Peyer's patch (tissue), 4 donors: ENCODE data around the gene C9orf50. TPM values are rescaled to one million over a fixed set of nuclear protein-coding genes. Genes with fewer than 3 reads are reported as not detected.

Experiments used
- DNase-seq, 3 donors: peaks; one replicate each; pipeline ENCODE4 v3.0.0-alpha.2; 2017 to 2019
- H3K27ac ChIP-seq, 4 donors: fragments of 200-600 bp; sonication (generic); one replicate each; pipeline ENCODE4 v1.5.1; 2016 to 2019
- H3K27me3 ChIP-seq, 2 donors: fragments of 200-600 bp; sonication (generic); one replicate each; pipeline ENCODE4 v1.5.1; 2019
- H3K36me3 ChIP-seq, 3 donors: fragments of 200-600 bp; sonication (generic); one replicate each; pipeline ENCODE4 v1.5.1; 2016 to 2019
- H3K4me1 ChIP-seq, 4 donors: fragments of 200-600 bp; sonication (generic); one replicate each; pipeline ENCODE4 v1.5.1; 2016 to 2019
- H3K4me3 ChIP-seq, 4 donors: fragments of 200-600 bp; sonication (generic); 1 replicate in 3 of 4; 2 replicates in 1 of 4; pipeline ENCODE4 v1.5.1; 2016 to 2019; ENCODE audit warnings: mild to moderate bottlenecking in 1 of 4
- H3K9me3 ChIP-seq, 4 donors: fragments of 200-600 bp; sonication (generic); one replicate each; pipeline ENCODE4 v1.5.1; 2016 to 2019; ENCODE audit warnings: mild to moderate bottlenecking in 1 of 4
- POLR2A ChIP-seq, 2 donors: fragments of 450-650 bp; IDR thresholded peaks; one replicate each; pipeline ENCODE4 v1.5.1; 2017; ENCODE audit warnings: antibody characterized with exemption in 2 of 2, mild to moderate bottlenecking in 2 of 2, moderate library complexity in 2 of 2
- total RNA-seq, 4 donors: library from RNA; depleted of rRNA; stranded (reverse); fragments of >200 nt; gene quantifications; one replicate each; pipeline ENCODE4 v1.1.0, GENCODE V29; 2016
- TF ChIP-seq, protein P1 (sequence below), 6 experiments: fragments of 450-650 bp in 4 of 6; fragments of 200-600 bp in 2 of 6; sonication (generic) in 1 of 6; IDR thresholded peaks; one replicate each; pipeline ENCODE4 v1.5.1; 2017 to 2019; ENCODE audit warnings: antibody characterized with exemption in 6 of 6, mild to moderate bottlenecking in 3 of 6, moderate library complexity in 1 of 6

The C9orf50 gene, protein sequence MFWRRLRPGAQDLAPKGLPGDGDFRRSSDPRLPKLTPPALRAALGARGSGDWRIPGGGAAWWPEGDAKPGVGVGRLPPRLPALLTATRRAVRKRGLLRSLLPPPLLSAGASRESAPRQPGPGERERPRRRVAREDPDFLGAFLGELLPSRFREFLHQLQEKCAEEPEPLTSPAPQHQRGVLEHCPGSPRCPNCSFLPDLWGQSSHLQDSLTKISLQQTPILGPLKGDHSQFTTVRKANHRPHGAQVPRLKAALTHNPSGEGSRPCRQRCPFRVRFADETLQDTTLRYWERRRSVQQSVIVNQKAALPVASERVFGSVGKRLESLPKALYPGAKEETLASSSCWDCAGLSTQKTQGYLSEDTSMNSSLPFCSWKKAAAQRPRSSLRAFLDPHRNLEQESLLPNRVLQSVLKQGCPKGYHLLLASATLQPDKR
- not detected for total RNA-seq

DNA sequence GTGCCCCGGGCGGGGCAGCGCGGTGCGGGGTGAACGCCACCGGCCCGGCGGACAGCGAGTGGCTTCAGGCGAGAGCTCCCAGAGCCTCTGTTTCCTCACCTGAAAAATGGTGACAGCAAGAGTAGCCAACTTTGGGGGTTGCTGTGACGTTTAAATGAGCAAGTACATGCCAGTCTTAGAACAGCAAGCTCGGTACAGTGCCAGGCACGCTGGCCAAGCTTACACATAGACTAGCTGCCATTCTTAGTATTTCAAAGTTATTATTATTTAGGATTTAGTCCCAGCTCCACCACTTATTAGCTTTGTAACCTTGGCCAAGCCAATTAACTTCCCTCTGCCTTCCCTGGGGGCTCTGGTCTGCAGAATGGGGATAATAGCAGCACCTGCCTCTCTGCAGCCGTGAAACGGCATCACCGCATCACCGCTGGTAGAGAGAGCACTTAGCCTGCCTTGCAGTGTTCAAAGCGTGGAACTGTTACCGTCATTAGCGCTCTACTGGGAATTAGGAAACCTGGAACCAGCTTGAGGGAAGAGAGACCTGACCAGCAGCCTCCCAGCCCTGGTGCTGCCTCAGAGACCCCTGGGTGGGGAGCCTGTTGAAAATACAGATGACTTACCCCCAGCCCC lies at the start of gene C9orf50:
Gene C9orf50, minus strand, starts transcription at position 433 of the 627 bp plus-strand sequence. CDS start 527 bp downstream, outside the sequence.
- H3K36me3 ChIP-seq: no peaks in the 10 kb centered on the region
- H3K4me3 ChIP-seq: peak within 1 kb of the TSS; percentile 22 to 61 (median 52)
- H3K9me3 ChIP-seq: no peaks in the 10 kb centered on the region
- H3K27ac ChIP-seq: peak within 1 kb of the TSS in 2 of 4 donors; percentile 10 to 17
- TF ChIP-seq, protein P1, sequence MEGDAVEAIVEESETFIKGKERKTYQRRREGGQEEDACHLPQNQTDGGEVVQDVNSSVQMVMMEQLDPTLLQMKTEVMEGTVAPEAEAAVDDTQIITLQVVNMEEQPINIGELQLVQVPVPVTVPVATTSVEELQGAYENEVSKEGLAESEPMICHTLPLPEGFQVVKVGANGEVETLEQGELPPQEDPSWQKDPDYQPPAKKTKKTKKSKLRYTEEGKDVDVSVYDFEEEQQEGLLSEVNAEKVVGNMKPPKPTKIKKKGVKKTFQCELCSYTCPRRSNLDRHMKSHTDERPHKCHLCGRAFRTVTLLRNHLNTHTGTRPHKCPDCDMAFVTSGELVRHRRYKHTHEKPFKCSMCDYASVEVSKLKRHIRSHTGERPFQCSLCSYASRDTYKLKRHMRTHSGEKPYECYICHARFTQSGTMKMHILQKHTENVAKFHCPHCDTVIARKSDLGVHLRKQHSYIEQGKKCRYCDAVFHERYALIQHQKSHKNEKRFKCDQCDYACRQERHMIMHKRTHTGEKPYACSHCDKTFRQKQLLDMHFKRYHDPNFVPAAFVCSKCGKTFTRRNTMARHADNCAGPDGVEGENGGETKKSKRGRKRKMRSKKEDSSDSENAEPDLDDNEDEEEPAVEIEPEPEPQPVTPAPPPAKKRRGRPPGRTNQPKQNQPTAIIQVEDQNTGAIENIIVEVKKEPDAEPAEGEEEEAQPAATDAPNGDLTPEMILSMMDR (IDR thresholded peaks at IDR 0.05): no peak
- no peak for TF ChIP-seq POLR2A (IDR thresholded peaks at IDR 0.05)
- H3K27me3 ChIP-seq: peaks cover 0 to 11% of the 10 kb centered on the region in 2 donors
- peaks cover 0 to 26% (median 7%) of the 10 kb centered on the region in 4 donors for H3K4me1 ChIP-seq
- DNase-seq: no peak

DNA sequence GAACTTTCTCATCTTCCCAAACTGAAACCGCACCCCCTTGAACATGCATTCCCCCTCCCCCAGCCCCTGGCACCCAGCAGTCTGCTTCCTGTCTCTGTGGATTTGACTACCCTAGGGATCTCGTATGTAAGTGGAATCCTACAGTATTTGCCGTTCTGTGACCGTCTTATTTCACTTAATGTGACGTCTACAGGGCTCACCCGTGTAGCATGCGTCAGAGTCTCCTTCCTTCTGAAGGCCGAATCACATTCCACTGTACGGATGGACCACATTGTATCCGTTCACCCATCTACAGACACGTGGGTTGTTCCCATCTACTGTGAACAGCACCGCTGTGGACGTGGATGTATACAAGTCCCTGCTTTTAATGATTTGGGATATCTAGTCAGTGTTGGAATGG lies 49.0 kb upstream of the C9orf50 start:
- no peaks in the 10 kb centered on the region for H3K9me3 ChIP-seq
- H3K36me3 ChIP-seq: no peaks in the 10 kb centered on the region
- peaks cover 0 to 16% (median 0%) of the 10 kb centered on the region in 4 donors for H3K4me1 ChIP-seq
- DNase-seq: no peak
- TF ChIP-seq, protein P1 (IDR thresholded peaks at IDR 0.05): no peak
- no peak for TF ChIP-seq POLR2A (IDR thresholded peaks at IDR 0.05)
- peaks cover 0 to 15% of the 10 kb centered on the region in 2 donors for H3K27me3 ChIP-seq
- no peak overlapping the region for H3K27ac ChIP-seq
- H3K4me3 ChIP-seq: no peak overlapping the region

DNA sequence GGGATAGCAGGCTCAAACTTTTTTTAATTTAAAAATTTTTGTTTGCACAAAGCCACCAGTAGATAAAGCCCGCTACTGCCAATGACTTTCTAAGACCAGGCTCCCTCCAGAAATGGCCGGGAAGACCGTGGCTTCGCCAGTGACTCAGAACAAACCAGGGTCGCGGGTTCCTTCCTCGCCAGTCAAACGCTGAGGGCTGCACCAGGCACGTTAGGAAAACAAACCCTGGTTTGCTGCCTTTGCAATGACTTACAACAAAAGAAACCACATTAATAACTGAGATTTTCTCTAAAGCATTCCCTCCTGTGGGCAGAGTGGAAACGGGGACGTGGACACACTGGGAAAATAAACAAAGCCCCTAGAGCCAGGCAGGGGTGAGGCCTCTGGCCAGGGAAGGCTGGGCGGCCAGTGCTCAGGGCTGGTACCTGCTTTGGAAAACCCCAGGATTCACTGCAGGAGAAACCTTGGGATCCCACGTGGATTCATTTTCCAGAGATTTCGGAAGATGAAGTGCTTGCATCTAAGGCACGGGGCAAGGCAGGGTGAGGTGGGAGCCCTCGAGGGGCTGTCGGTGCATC lies 48.3 kb upstream of the C9orf50 start:
- no peak overlapping the region for H3K27ac ChIP-seq
- H3K4me3 ChIP-seq: no peak overlapping the region
- no peaks in the 10 kb centered on the region for H3K9me3 ChIP-seq
- DNase-seq: no peak
- no peaks in the 10 kb centered on the region for H3K36me3 ChIP-seq
- TF ChIP-seq, protein P1 (IDR thresholded peaks at IDR 0.05): no peak
- TF ChIP-seq POLR2A (IDR thresholded peaks at IDR 0.05): no peak
- H3K27me3 ChIP-seq: peaks cover 0 to 17% of the 10 kb centered on the region in 2 donors
- H3K4me1 ChIP-seq: peaks cover 0 to 16% (median 0%) of the 10 kb centered on the region in 4 donors

DNA sequence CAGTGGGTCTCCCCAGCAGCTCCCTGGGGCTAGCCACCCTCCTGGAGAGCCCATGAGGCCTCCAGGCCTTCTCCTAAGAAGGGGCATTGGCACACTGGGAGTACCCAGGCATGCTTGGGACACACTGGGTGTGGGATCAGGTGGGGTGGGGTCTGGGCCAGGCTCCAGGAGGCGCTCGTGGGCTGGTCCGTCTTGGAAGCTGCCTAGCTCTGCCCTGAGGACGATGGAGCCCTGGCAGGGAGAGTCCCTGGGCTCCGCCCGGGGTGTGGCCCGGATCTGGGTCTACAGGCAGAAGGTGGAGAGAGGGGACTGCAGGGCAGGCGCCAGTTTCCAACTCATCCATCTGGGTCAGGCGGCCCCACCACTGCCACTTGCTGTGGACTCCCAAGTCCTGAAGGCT lies 46.9 kb upstream of the C9orf50 start:
- peaks cover 0 to 17% of the 10 kb centered on the region in 2 donors for H3K27me3 ChIP-seq
- H3K9me3 ChIP-seq: no peaks in the 10 kb centered on the region
- no peaks in the 10 kb centered on the region for H3K36me3 ChIP-seq
- H3K27ac ChIP-seq: no peak overlapping the region
- peaks cover 0 to 16% (median 0%) of the 10 kb centered on the region in 4 donors for H3K4me1 ChIP-seq
- no peak for DNase-seq
- no peak for TF ChIP-seq POLR2A (IDR thresholded peaks at IDR 0.05)
- TF ChIP-seq, protein P1 (IDR thresholded peaks at IDR 0.05): no peak
- H3K4me3 ChIP-seq: no peak overlapping the region

DNA sequence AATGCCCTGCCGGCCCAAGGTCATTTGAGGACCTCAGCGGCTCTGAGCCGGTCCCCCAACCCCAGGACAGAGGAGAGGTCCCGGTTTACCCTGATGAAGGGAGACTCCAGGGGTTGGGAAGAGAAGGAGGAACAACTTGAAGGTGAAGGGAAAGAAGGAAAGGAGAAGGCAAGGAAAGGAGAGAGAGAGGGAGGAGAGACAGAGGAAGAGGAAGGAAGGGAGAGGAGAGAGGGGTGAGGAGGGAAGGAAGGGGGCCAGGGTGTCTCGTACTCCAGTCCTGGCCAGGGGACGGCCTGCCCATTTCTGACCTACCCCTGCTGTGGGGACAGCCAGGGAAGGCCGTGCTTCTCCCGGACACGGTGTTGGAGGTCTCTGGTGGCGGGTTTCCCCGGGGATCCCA lies 46.5 kb upstream of the C9orf50 start:
- DNase-seq: no peak
- Histone ChIP-seq H3K36me3 (no peaks in the 10 kb centered on the region), H3K4me1 (peaks cover 0 to 16% (median 0%) of the 10 kb centered on the region in 4 donors), H3K27ac (no peak overlapping the region), H3K27me3 (peaks cover 0 to 17% of the 10 kb centered on the region in 2 donors), H3K9me3 (no peaks in the 10 kb centered on the region), H3K4me3 (no peak overlapping the region)
- TF ChIP-seq, protein P1 (IDR thresholded peaks at IDR 0.05): no peak
- no peak for TF ChIP-seq POLR2A (IDR thresholded peaks at IDR 0.05)
